HG03439 (cell line): ENCODE results near the gene LY6G6D.

Experiments
- ATAC-seq: cut with Tn5 transposase; IDR thresholded peaks from one replicate; pipeline ENCODE4 v1.9.1; 2021; ENCODE audit warnings: mild to moderate bottlenecking, moderate library complexity; ENCODE audit not compliant: unreplicated experiment

LY6G6D gene

GRCh38 chr6:31733734-31734133, 18.6 kb downstream of the LY6G6D start:
- no peak for ATAC-seq

GRCh38 chr6:31734247-31734820, 19.2 kb downstream of the LY6G6D start:
- no peak for ATAC-seq

GRCh38 chr6:31734821-31735406, 19.8 kb downstream of the LY6G6D start:
- no peak for ATAC-seq

- ATAC-seq = no peak
Observed at GRCh38 chr6:31736021-31736767, 21.0 kb downstream of the LY6G6D start, which contains the start of gene CLIC1. TSS of gene CLIC1 (minus strand) at chr6:31736530. CDS start at chr6:31736300, 230 bp downstream.

GRCh38 chr6:31736768-31737314, 21.7 kb downstream of the LY6G6D start:
- ATAC-seq = no peak

GRCh38 chr6:31737315-31737990, 22.3 kb downstream of the LY6G6D start:
- no peak for ATAC-seq

GRCh38 chr6:31737991-31738979, 23.1 kb downstream of the LY6G6D start:
- ATAC-seq = no peak

GRCh38 chr6:31739639-31740396, 24.7 kb downstream of the LY6G6D start, which contains the start of gene MSH5:
TSS of gene MSH5 (plus strand) at chr6:31740005. CDS start at chr6:31740467, 462 bp downstream.
- ATAC-seq = peak; percentile 77

GRCh38 chr6:31740397-31741223, 25.5 kb downstream of the LY6G6D start:
- ATAC-seq = no peak

GRCh38 chr6:31741815-31742214, 26.7 kb downstream of the LY6G6D start:
- no peak for ATAC-seq

GRCh38 chr6:31742894-31743293, 27.7 kb downstream of the LY6G6D start:
- ATAC-seq = no peak

- ATAC-seq = no peak
Observed at GRCh38 chr6:31744422-31744821, 29.3 kb downstream of the LY6G6D start.

- no peak for ATAC-seq
Observed at GRCh38 chr6:31749301-31750036, 34.3 kb downstream of the LY6G6D start.

- ATAC-seq = no peak
Observed at GRCh38 chr6:31750411-31751022, 35.4 kb downstream of the LY6G6D start.

- no peak for ATAC-seq
Observed at GRCh38 chr6:31752739-31753319, 37.7 kb downstream of the LY6G6D start.

- no peak for ATAC-seq
Observed at GRCh38 chr6:31758281-31758680, 43.1 kb downstream of the LY6G6D start.

GRCh38 chr6:31760790-31761189, 45.6 kb downstream of the LY6G6D start:
- no peak for ATAC-seq
